GM12801 (cell line): ENCODE data around the gene PFKL.

Experiments
- CTCF ChIP-seq: IDR thresholded peaks from one replicate; pipeline ENCODE4 v1.5.1; 2011; ENCODE audit warnings: control low read depth; ENCODE audit not compliant: insufficient read length; ENCODE audit errors: extremely low read depth

PFKL gene

GRCh38 chr21:44260791-44261631 lies 38.8 kb upstream of the PFKL start:
- TF ChIP-seq CTCF: no peak

- TF ChIP-seq CTCF: no peak
These were observed 38.1 kb upstream of the PFKL start, which contains the start of gene DNMT3L for GRCh38 chr21:44261675-44262295. Gene DNMT3L, minus strand, starts transcription at chr21:44261897. Its CDS starts 638 bp downstream, at chr21:44261259.

- TF ChIP-seq CTCF: no peak
These were observed 37.4 kb upstream of the PFKL start for GRCh38 chr21:44262338-44263056.

GRCh38 chr21:44263221-44263760 lies 36.6 kb upstream of the PFKL start:
- TF ChIP-seq CTCF: no peak

GRCh38 chr21:44263768-44264167 lies 36.1 kb upstream of the PFKL start:
- no peak for TF ChIP-seq CTCF

- TF ChIP-seq CTCF: no peak
These were observed 34.1 kb upstream of the PFKL start for GRCh38 chr21:44265734-44266270.
